ENCODE measurements around the gene AMELY.
"Not testable (repeated sequence)": the region's sequence is repeated elsewhere in the genome, so short reads cannot be mapped to it uniquely, and the experiment has no call there.

AMELY gene

GRCh38 chrY:6894496-6894895, 17.1 kb downstream of the AMELY start:
- no peak overlapping the region for H4K8ac ChIP-seq (ENCODE audit: low read depth, low read length)
- H3K4ac ChIP-seq (ENCODE audit: low read depth, low read length): no peak overlapping the region
- no peak overlapping the region for H3K4me3 ChIP-seq (ENCODE audit: low read length)
- no peak overlapping the region for H2AK5ac ChIP-seq (ENCODE audit: low read length)
- no peak overlapping the region for H2BK120ac ChIP-seq (ENCODE audit: low read depth, low read length)
- no peak overlapping the region for H4K5ac ChIP-seq (ENCODE audit: low read length)
- no peaks in the 10 kb centered on the region for H3K36me3 ChIP-seq (ENCODE audit: control insufficient read depth, insufficient read depth, low read length)
- DNase-seq: peak; percentile 23
- peaks cover 8% of the 10 kb centered on the region for H3K4me1 ChIP-seq (ENCODE audit: control insufficient read depth, low read depth, low read length)
- H3K9ac ChIP-seq (ENCODE audit: low read length): no peak overlapping the region
- no peaks in the 10 kb centered on the region for H3K79me1 ChIP-seq (ENCODE audit: low read length)
- no peak overlapping the region for H2BK15ac ChIP-seq (replicated peaks; ENCODE audit: low read depth)
- no peaks in the 10 kb centered on the region for H3K79me2 ChIP-seq (ENCODE audit: control insufficient read depth, insufficient read depth, low read length)
- H3K23ac ChIP-seq (ENCODE audit: low read length): no peak overlapping the region
- H3K18ac ChIP-seq (ENCODE audit: low read length): no peak overlapping the region
- WGBS (ENCODE audit: extremely low coverage, insufficient coverage, low lambda C conversion rate): no CpG with 5 or more reads among the region's 3 CpGs
- H3K27ac ChIP-seq (ENCODE audit: low read depth, low read length): no peak overlapping the region
- no peak overlapping the region for H3K56ac ChIP-seq (ENCODE audit: low read length)
- H3K4me2 ChIP-seq (ENCODE audit: low read length): no peak overlapping the region
- no peaks in the 10 kb centered on the region for H3K27me3 ChIP-seq (ENCODE audit: insufficient read depth, low read length, poor library complexity)
- no peak overlapping the region for H2BK5ac ChIP-seq (ENCODE audit: low read length)

GRCh38 chrY:6849384-6849783, 62.2 kb downstream of the AMELY start:
- no peak overlapping the region for H3K23ac ChIP-seq (ENCODE audit: low read length)
- H4K8ac ChIP-seq (ENCODE audit: low read depth, low read length): no peak overlapping the region
- H2AK5ac ChIP-seq (ENCODE audit: low read length): no peak overlapping the region
- H3K18ac ChIP-seq (ENCODE audit: low read length): no peak overlapping the region
- H2BK5ac ChIP-seq (ENCODE audit: low read length): no peak overlapping the region
- H3K4me3 ChIP-seq (ENCODE audit: low read length): no peak overlapping the region
- H3K4me1 ChIP-seq (ENCODE audit: control insufficient read depth, low read depth, low read length): no peaks in the 10 kb centered on the region
- no peak overlapping the region for H3K9ac ChIP-seq (ENCODE audit: low read length)
- H3K4ac ChIP-seq (ENCODE audit: low read depth, low read length): no peak overlapping the region
- no peak overlapping the region for H3K56ac ChIP-seq (ENCODE audit: low read length)
- H2BK120ac ChIP-seq (ENCODE audit: low read depth, low read length): no peak overlapping the region
- no peaks in the 10 kb centered on the region for H3K79me1 ChIP-seq (ENCODE audit: low read length)
- H3K4me2 ChIP-seq (ENCODE audit: low read length): no peak overlapping the region
- no peaks in the 10 kb centered on the region for H3K79me2 ChIP-seq (ENCODE audit: control insufficient read depth, insufficient read depth, low read length)
- H3K36me3 ChIP-seq (ENCODE audit: control insufficient read depth, insufficient read depth, low read length): no peaks in the 10 kb centered on the region
- H4K5ac ChIP-seq (ENCODE audit: low read length): no peak overlapping the region
- no CpG with 5 or more reads among the region's 2 CpGs for WGBS (ENCODE audit: extremely low coverage, insufficient coverage, low lambda C conversion rate)
- no peaks in the 10 kb centered on the region for H3K27me3 ChIP-seq (ENCODE audit: insufficient read depth, low read length, poor library complexity)
- DNase-seq: no peak
- H2BK15ac ChIP-seq (replicated peaks; ENCODE audit: low read depth): no peak overlapping the region
- no peak overlapping the region for H3K27ac ChIP-seq (ENCODE audit: low read depth, low read length)

- WGBS (ENCODE audit: extremely low coverage, insufficient coverage, low lambda C conversion rate): no CpG with 5 or more reads among the region's 2 CpGs
- DNase-seq; H2BK120ac ChIP-seq (ENCODE audit: low read depth, low read length): not testable (repeated sequence)
These were observed 68.9 kb downstream of the AMELY start for GRCh38 chrY:6842650-6843049.

More at GRCh38 chrY:6842650-6843049, 68.9 kb downstream of the AMELY start:
- H3K4me3 ChIP-seq (ENCODE audit: low read length); H4K8ac ChIP-seq (ENCODE audit: low read depth, low read length); H2AK5ac ChIP-seq (ENCODE audit: low read length); H3K79me1 ChIP-seq (ENCODE audit: low read length); H3K4me2 ChIP-seq (ENCODE audit: low read length); H3K4me1 ChIP-seq (ENCODE audit: control insufficient read depth, low read depth, low read length); H3K27ac ChIP-seq (ENCODE audit: low read depth, low read length); H4K5ac ChIP-seq (ENCODE audit: low read length); H3K79me2 ChIP-seq (ENCODE audit: control insufficient read depth, insufficient read depth, low read length); H3K23ac ChIP-seq (ENCODE audit: low read length); H3K56ac ChIP-seq (ENCODE audit: low read length); H3K9ac ChIP-seq (ENCODE audit: low read length); H3K27me3 ChIP-seq (ENCODE audit: insufficient read depth, low read length, poor library complexity); H2BK15ac ChIP-seq (replicated peaks; ENCODE audit: low read depth); H3K4ac ChIP-seq (ENCODE audit: low read depth, low read length); H2BK5ac ChIP-seq (ENCODE audit: low read length); H3K18ac ChIP-seq (ENCODE audit: low read length); H3K36me3 ChIP-seq (ENCODE audit: control insufficient read depth, insufficient read depth, low read length): not testable (repeated sequence)

Measured in mesendoderm (in vitro differentiated cells).